ENCODE measurements around the gene ATAD3B.
"Not testable (repeated sequence)": the region's sequence is repeated elsewhere in the genome, so short reads cannot be mapped to it uniquely, and the experiment has no call there.

ATAD3B gene

DNA sequence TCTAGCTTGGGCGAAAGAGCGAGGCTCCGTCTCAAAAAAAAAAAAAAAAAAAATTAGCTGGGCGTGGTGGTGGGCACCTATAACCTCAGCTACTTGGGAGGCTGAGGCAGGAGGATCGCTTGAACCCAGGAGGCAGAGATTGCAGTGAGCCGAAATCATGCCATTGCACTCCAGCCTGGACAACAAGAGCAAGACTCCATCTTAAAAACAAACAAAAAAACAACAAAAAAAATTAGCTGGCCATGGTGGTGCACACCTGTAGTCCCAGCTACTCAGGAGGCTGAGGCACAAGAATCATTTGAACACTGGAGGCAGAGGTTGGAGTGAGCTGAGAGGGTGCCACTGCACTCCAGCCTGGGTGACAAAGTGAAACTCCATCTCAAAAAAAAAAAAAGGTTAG is 42.6 kb upstream of the ATAD3B start:
- not testable (repeated sequence) for H3K36me3 ChIP-seq (ENCODE audit: control insufficient read depth, insufficient read depth, low read length); H3K4me3 ChIP-seq (ENCODE audit: low read depth, low read length); H3K9ac ChIP-seq (ENCODE audit: low read depth, low read length); H3K9me3 ChIP-seq (ENCODE audit: control insufficient read depth, insufficient read depth, low read length); H3K27me3 ChIP-seq (ENCODE audit: control insufficient read depth, insufficient read depth, low read length); H3K4me1 ChIP-seq (ENCODE audit: control insufficient read depth, insufficient read depth, low read length)

DNA sequence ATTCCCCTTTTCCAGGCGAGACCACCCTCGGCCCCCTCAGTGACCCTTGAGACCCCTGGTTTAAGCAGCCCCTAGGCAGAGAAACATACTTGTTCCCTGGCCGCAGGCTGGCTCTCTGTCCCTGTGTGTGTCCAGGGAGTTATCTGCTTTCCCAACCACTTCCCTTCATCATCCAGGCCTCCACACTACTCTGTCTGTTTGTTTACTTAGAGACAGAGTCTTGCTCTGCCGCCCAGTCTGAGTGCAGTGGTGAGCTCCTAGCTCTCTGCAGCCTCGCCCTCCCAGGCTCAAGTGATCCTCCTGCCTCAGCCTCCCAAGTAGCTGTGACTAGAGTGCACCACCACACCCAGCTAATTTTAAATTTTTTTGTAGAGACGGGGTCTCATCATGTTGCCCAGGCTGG is 41.9 kb upstream of the ATAD3B start:
- H3K4me1 ChIP-seq (ENCODE audit: control insufficient read depth, insufficient read depth, low read length): peaks cover under 1% of the 10 kb centered on the region
- no peak overlapping the region for H3K9ac ChIP-seq (ENCODE audit: low read depth, low read length)
- no peak overlapping the region for H3K4me3 ChIP-seq (ENCODE audit: low read depth, low read length)
- no peaks in the 10 kb centered on the region for H3K9me3 ChIP-seq (ENCODE audit: control insufficient read depth, insufficient read depth, low read length)
- H3K36me3 ChIP-seq (ENCODE audit: control insufficient read depth, insufficient read depth, low read length): no peaks in the 10 kb centered on the region
- no peaks in the 10 kb centered on the region for H3K27me3 ChIP-seq (ENCODE audit: control insufficient read depth, insufficient read depth, low read length)

DNA sequence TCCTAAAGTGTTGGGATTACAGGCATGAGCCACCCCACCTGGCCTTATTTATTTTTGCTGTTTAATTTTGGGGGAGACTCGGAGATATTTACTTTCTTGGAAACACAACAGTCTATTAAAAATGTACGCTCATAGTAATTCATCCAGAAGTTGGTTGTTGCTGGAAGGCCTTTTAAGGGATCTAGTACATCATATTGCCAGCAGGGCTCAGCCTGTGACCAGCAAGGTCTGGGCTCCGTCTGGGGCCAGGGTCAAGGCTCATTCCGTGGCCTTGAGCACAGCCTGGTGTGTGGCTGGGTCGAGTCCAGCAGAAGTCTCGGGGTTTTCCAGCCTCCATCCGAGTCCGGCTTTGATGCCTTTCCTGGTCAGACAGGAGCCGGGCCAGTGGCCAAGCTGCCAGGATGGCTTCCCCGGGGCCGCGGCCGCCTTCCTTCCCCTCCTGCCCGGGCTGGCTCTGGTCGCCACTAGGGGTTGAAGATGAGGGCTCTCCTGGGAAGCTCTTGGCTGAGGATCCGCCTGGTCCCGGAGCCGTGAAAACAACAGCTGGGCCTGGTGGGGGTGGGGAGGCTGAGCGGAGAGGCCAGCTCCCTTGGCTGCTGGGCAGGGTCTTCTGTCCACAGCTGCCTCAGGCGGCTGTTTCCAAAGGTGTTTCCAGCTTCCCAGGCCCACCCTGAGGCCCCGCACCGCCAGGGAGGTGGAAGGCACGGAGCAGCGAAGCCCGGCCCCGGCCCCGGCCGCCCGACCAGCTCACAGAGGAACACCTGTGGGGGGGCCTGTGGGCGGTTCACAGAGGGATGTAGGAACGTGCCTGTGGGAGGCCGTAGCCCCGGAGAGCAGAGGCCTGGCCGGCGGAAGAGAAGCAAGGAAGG is 41.2 kb upstream of the ATAD3B start:
- Histone ChIP-seq H3K4me3 (ENCODE audit: low read depth, low read length) (no peak overlapping the region), H3K9me3 (ENCODE audit: control insufficient read depth, insufficient read depth, low read length) (no peaks in the 10 kb centered on the region), H3K9ac (ENCODE audit: low read depth, low read length) (peak overlapping the region; percentile 54), H3K36me3 (ENCODE audit: control insufficient read depth, insufficient read depth, low read length) (no peaks in the 10 kb centered on the region), H3K27me3 (ENCODE audit: control insufficient read depth, insufficient read depth, low read length) (no peaks in the 10 kb centered on the region), H3K4me1 (ENCODE audit: control insufficient read depth, insufficient read depth, low read length) (peaks cover 4% of the 10 kb centered on the region)

DNA sequence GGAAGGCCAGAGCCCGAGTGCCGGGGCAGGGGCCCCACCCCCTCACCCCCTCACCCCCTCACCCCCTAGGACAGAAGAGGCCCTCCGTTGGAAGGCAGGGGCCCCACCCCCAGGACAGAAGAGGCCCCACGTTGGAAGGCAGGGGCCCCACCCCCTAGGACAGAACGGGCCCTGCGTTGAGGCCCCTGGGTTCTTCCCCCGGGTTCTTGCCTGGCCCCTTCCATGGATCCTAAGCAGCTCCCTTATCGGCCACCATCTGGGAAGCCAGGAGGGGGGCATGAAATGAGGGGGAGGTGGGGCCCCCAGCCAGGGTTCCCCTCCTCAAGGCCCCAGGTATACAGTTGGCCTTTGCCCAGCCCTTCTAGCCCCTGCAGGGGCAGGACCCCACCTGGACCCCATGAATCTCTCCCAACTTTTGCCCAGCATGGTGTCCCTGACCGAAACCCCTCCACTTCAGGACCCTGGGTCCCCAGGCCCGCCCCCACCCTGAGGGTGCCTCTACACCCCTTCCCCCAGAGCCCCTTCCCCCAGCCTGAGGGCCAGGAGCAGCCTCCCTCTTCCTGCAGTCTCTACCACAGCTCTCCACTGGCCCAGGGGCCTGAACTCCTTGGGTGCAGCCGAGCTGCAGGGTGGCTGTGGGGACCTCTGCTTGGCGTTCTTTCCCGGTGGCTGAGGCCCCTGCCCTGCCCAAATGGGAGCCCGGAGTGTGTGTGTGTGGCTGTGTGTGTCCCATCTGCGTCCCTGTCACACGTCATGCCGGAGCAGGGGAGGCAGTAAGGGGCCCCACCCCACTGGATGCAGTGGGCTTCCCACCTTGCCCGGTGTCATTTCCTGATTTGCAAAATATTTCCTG is 40.3 kb upstream of the ATAD3B start:
- H3K4me3 ChIP-seq (ENCODE audit: low read depth, low read length): no peak overlapping the region
- peaks cover 4% of the 10 kb centered on the region for H3K4me1 ChIP-seq (ENCODE audit: control insufficient read depth, insufficient read depth, low read length)
- no peak overlapping the region for H3K9ac ChIP-seq (ENCODE audit: low read depth, low read length)

DNA sequence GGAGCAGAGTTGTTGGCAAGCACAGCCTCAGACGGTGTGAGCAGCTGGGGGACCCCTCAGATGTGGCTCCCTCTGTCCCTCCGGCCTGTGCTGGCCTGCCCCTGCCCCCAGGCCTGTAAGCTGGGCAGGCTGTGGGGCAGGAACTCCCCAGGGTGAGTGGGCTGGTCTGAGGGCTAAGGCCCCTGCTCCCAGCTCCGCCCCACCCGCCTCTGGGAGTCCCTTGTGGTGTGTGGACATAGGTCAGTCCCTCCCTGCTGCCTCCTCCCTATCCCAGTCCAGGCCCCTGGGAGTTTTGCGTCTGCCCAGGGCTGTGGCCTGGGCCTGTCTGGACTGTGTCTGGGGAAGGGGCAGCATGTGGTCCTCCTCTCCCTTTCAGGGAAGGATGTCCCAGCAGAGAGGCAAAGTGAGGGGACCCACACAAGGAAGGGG is 39.7 kb upstream of the ATAD3B start:
- H3K27me3 ChIP-seq (ENCODE audit: control insufficient read depth, insufficient read depth, low read length): peaks cover 3% of the 10 kb centered on the region

More for the DNA sequence above, 40.3 kb upstream of the ATAD3B start:
- H3K36me3 ChIP-seq (ENCODE audit: control insufficient read depth, insufficient read depth, low read length): no peaks in the 10 kb centered on the region
- no peaks in the 10 kb centered on the region for H3K27me3 ChIP-seq (ENCODE audit: control insufficient read depth, insufficient read depth, low read length)
- no peaks in the 10 kb centered on the region for H3K9me3 ChIP-seq (ENCODE audit: control insufficient read depth, insufficient read depth, low read length)

DNA sequence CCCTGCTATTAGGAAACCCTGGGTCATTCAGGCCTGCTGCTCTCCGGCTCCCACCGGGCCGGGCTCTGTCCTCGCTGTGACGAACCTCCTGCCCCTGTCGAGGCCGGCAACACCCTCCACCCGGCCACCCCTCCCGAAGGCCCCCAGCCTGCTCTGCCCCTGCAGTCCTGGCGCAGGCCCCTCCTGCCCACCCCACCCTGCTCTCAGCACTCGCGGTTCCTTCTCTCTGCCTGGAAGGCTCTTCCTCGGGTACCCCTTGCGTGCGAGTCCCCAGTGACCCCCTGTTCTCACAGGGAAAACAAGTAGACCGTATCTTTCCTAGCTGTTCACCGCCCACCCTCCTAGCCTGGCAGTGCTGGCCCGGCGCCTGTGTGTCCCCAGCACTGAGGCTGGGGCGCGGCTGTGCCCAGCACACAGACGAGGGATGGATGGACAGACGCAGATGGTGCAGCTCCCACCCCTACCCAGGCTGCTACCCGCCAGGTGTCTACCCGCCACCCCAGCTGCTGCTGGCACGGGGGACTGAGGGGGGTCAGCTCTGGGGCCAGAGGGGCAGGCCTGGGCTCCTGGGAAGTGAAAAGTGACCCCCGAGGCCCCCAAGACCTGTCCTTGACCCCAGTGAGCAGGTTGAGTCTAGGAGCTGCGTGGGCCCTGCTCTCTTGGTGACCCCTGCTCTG is 39.2 kb upstream of the ATAD3B start:
- H3K4me1 ChIP-seq (ENCODE audit: control insufficient read depth, insufficient read depth, low read length): peaks cover 7% of the 10 kb centered on the region
- no peaks in the 10 kb centered on the region for H3K9me3 ChIP-seq (ENCODE audit: control insufficient read depth, insufficient read depth, low read length)
- peaks cover 3% of the 10 kb centered on the region for H3K27me3 ChIP-seq (ENCODE audit: control insufficient read depth, insufficient read depth, low read length)
- H3K9ac ChIP-seq (ENCODE audit: low read depth, low read length): no peak overlapping the region
- no peaks in the 10 kb centered on the region for H3K36me3 ChIP-seq (ENCODE audit: control insufficient read depth, insufficient read depth, low read length)
- no peak overlapping the region for H3K4me3 ChIP-seq (ENCODE audit: low read depth, low read length)

More for the DNA sequence above, 39.7 kb upstream of the ATAD3B start:
- Histone ChIP-seq H3K9ac (ENCODE audit: low read depth, low read length) (no peak overlapping the region), H3K4me3 (ENCODE audit: low read depth, low read length) (no peak overlapping the region), H3K36me3 (ENCODE audit: control insufficient read depth, insufficient read depth, low read length) (no peaks in the 10 kb centered on the region), H3K9me3 (ENCODE audit: control insufficient read depth, insufficient read depth, low read length) (no peaks in the 10 kb centered on the region), H3K4me1 (ENCODE audit: control insufficient read depth, insufficient read depth, low read length) (peaks cover 7% of the 10 kb centered on the region)

DNA sequence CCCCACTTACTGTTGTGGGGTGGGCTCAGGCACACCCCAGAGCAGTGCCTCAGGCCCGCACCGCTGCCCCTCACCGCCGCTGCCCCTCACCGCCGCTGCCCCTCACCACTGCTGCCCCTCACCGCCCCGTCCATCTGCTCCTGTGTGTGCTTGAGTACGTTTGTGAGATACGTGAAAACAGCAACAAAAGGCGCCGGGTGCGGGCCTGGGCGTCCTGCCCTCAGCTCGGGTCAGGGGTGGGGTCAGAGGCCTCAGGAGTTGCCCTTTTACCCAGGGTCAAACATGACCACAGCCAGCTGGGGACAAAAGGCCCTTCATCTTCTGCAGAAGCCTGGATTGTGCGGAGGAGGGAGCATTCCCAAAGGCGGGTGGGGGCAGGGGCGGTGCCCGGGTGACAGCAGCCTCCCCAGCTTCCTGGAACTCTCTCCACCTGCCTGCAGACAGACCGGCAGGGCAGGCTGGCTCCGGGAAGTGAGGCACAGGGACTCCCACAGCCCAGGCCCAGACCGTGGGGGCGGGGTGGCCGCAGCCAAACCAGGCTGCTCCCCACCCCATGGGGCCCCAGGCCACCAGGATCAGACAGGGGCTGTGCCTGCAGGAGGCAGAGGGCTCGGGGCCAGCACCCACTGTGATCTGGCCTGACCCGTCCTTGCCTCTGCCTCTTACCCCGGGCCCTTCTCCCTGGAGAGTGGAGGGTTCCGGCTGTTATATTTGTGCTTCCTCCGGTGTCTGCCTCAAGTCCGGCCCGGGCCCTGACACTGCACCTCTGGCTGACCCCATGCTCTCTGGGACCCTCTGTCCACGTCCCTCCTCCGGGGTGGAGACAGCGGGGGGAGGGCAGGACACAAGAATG is 38.4 kb upstream of the ATAD3B start:
- no peaks in the 10 kb centered on the region for H3K9me3 ChIP-seq (ENCODE audit: control insufficient read depth, insufficient read depth, low read length)
- H3K27me3 ChIP-seq (ENCODE audit: control insufficient read depth, insufficient read depth, low read length): peaks cover 3% of the 10 kb centered on the region
- H3K9ac ChIP-seq (ENCODE audit: low read depth, low read length): peak overlapping the region; percentile 70
- peaks cover 7% of the 10 kb centered on the region for H3K4me1 ChIP-seq (ENCODE audit: control insufficient read depth, insufficient read depth, low read length)
- H3K4me3 ChIP-seq (ENCODE audit: low read depth, low read length): peak overlapping the region; percentile 13
- no peaks in the 10 kb centered on the region for H3K36me3 ChIP-seq (ENCODE audit: control insufficient read depth, insufficient read depth, low read length)

DNA sequence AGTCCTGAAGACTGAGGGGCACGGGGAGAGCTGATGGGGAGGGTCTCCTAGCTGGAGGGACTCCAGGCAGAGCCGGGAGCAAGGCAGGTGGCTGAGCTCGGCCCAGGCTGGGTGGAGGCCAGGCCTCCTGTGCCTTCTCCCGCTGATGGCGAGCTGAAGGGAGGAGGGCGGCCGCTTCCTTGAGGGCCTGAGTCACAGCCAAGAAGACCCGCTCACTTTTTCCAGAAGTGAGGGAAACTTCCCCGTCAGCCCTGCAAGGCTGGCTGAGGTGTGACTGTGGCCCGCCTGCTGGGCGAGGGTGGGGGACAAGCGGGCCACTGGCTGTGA is 37.8 kb upstream of the ATAD3B start:
- peaks cover 7% of the 10 kb centered on the region for H3K4me1 ChIP-seq (ENCODE audit: control insufficient read depth, insufficient read depth, low read length)
- peak overlapping the region; percentile 70 for H3K9ac ChIP-seq (ENCODE audit: low read depth, low read length)
- peaks cover 3% of the 10 kb centered on the region for H3K27me3 ChIP-seq (ENCODE audit: control insufficient read depth, insufficient read depth, low read length)
- H3K4me3 ChIP-seq (ENCODE audit: low read depth, low read length): peak overlapping the region; percentile 13
- no peaks in the 10 kb centered on the region for H3K9me3 ChIP-seq (ENCODE audit: control insufficient read depth, insufficient read depth, low read length)
- no peaks in the 10 kb centered on the region for H3K36me3 ChIP-seq (ENCODE audit: control insufficient read depth, insufficient read depth, low read length)

DNA sequence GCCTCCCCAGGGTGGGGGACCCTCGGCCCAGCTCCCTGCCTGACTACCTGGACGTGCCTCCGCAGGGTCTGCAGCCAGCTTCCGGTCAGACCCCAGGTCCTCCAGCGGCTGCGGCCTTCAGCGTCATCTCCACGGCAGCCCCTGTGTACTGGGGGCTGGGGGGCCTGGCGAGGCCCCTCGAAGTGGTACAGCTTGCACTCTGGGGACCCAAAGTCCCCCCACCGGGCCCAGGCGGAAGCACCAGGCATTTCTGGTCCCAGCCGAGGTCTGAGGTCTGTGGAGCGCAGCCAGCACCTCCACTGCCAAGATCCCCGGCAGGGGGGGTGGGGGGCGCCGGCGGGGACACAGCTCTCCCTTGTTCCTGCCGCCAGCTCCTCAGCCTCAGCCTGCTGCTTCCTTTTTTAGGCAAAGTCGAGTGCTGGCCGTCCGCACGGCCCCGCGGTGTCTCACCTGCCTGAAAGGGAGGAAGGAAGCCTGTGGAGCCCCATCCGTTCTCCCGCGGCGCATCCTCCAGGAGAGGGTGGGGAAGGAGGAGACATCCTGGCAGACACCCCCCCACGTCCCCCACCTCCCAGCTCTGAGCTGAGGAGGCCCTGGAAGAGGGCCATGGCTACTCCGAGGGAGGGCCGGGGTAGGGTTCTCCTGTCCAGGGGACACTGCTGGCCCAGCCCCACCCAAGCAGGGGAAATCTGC is 37.3 kb upstream of the ATAD3B start:
- peaks cover 7% of the 10 kb centered on the region for H3K4me1 ChIP-seq (ENCODE audit: control insufficient read depth, insufficient read depth, low read length)
- H3K4me3 ChIP-seq (ENCODE audit: low read depth, low read length): no peak overlapping the region
- H3K9ac ChIP-seq (ENCODE audit: low read depth, low read length): peak overlapping the region; percentile 70
- peaks cover 3% of the 10 kb centered on the region for H3K27me3 ChIP-seq (ENCODE audit: control insufficient read depth, insufficient read depth, low read length)
- H3K9me3 ChIP-seq (ENCODE audit: control insufficient read depth, insufficient read depth, low read length): no peaks in the 10 kb centered on the region
- H3K36me3 ChIP-seq (ENCODE audit: control insufficient read depth, insufficient read depth, low read length): peaks cover 3% of the 10 kb centered on the region

DNA sequence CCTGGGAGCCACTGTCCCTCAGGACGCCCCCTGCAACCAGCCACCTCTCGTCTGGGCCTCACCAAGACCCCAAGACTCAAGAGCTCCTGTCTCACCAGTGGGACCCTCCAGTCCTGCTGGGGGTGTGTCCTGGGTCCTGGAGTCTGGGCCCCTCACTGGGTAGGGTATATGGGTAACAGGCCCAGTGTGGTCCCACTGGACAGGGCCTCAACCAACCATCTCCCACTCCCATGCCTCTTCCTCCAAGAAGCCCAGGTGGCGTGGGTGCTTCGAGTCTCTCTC is 36.8 kb upstream of the ATAD3B start:
- Histone ChIP-seq H3K9ac (ENCODE audit: low read depth, low read length) (peak overlapping the region; percentile 70), H3K4me1 (ENCODE audit: control insufficient read depth, insufficient read depth, low read length) (peaks cover 7% of the 10 kb centered on the region), H3K27me3 (ENCODE audit: control insufficient read depth, insufficient read depth, low read length) (peaks cover 3% of the 10 kb centered on the region), H3K4me3 (ENCODE audit: low read depth, low read length) (peak overlapping the region; percentile 66), H3K9me3 (ENCODE audit: control insufficient read depth, insufficient read depth, low read length) (no peaks in the 10 kb centered on the region), H3K36me3 (ENCODE audit: control insufficient read depth, insufficient read depth, low read length) (peaks cover 3% of the 10 kb centered on the region)

Measured in iPS-15b (cell line).